ENCODE results near the gene TRAPPC10. TPM values are rescaled to one million over a fixed set of nuclear protein-coding genes. Genes with fewer than 3 reads are reported as not detected.

Gene TRAPPC10
- total RNA-seq, 1 experiment from 2014 or later = 32.9 TPM

DNA sequence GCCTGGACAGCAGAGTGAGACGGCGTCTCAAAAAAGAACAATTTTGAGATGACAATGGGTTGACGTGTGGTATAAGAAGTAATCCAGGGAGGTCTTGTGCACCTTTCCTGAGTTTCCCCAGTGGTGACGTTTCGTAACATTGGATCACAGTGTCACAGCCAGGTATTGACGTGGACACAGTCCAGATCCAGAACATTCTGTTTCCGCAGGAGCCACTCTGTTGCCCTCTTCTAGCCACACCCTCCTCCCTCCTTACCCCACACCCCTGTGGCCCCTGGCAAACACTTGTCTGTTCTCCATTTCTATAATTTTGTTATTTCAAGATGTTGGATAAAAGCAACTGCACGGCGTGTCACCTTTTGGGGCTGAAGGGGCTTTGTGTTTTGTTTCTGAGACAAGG, 6.5 kb upstream of the TRAPPC10 start:
- no peak overlapping the region for H3K27ac ChIP-seq (ENCODE audit: insufficient read length, low read depth, low read length)
- WGBS (ENCODE audit: extremely low coverage, insufficient read length, low lambda C conversion rate) = no CpG with 5 or more reads among the region's 9 CpGs

More for the DNA sequence above, 6.5 kb upstream of the TRAPPC10 start:
- Histone ChIP-seq H3K79me2 (ENCODE audit: insufficient read depth, low read length) (no peaks in the 10 kb centered on the region), H3K9me3 (ENCODE audit: control insufficient read depth, low read depth, low read length) (no peaks in the 10 kb centered on the region), H3K27me3 (ENCODE audit: insufficient read depth, low read length) (no peaks in the 10 kb centered on the region; the same call in 1 of the 2 replicates), H2BK20ac (ENCODE audit: low read depth, low read length, poor library complexity, severe bottlenecking) (no peak overlapping the region), H2BK12ac (ENCODE audit: insufficient read length, low read depth, low read length) (no peak overlapping the region), H3K4me1 (ENCODE audit: insufficient read depth, low read length) (no peaks in the 10 kb centered on the region), H3K9ac (ENCODE audit: extremely low read depth, insufficient read length, low read length) (no peak overlapping the region), H3K23me2 (ENCODE audit: insufficient read length, low read depth, low read length, poor library complexity, severe bottlenecking) (no peaks in the 10 kb centered on the region), H3K14ac (ENCODE audit: insufficient read depth, low read length) (no peak overlapping the region), H3K18ac (ENCODE audit: insufficient read length, low read depth, low read length) (no peak overlapping the region), H4K20me1 (ENCODE audit: control insufficient read depth, insufficient read depth, insufficient read length) (no peaks in the 10 kb centered on the region), H3T11ph (ENCODE audit: low read length) (no peak overlapping the region), H3K4ac (ENCODE audit: low read depth, low read length) (no peak overlapping the region), H2BK15ac (ENCODE audit: low read depth, low read length) (no peak overlapping the region), H4K8ac (replicated peaks; ENCODE audit: insufficient read length, low read depth, low read length) (no peak overlapping the region), H3K4me2 (ENCODE audit: insufficient read depth, insufficient read length, low read length) (no peak overlapping the region), H2AK5ac (ENCODE audit: insufficient read length, low read length) (no peak overlapping the region), H4K91ac (ENCODE audit: insufficient read length, low read depth, low read length) (no peak overlapping the region), H3K56ac (ENCODE audit: insufficient read length, low read depth, low read length) (no peak overlapping the region), H3K79me1 (ENCODE audit: insufficient read depth, low read depth, low read length, poor library complexity, severe bottlenecking) (no peaks in the 10 kb centered on the region), H2BK5ac (ENCODE audit: insufficient read length, low read length) (no peak overlapping the region), H2AFZ (ENCODE audit: low read length) (no peak overlapping the region), H2BK120ac (ENCODE audit: low read depth, low read length, poor library complexity, severe bottlenecking) (no peak overlapping the region), H4K5ac (ENCODE audit: insufficient read length, low read depth, low read length) (no peak overlapping the region), H3K23ac (ENCODE audit: insufficient read length, low read depth, low read length) (no peak overlapping the region)
- TF ChIP-seq, protein P1, sequence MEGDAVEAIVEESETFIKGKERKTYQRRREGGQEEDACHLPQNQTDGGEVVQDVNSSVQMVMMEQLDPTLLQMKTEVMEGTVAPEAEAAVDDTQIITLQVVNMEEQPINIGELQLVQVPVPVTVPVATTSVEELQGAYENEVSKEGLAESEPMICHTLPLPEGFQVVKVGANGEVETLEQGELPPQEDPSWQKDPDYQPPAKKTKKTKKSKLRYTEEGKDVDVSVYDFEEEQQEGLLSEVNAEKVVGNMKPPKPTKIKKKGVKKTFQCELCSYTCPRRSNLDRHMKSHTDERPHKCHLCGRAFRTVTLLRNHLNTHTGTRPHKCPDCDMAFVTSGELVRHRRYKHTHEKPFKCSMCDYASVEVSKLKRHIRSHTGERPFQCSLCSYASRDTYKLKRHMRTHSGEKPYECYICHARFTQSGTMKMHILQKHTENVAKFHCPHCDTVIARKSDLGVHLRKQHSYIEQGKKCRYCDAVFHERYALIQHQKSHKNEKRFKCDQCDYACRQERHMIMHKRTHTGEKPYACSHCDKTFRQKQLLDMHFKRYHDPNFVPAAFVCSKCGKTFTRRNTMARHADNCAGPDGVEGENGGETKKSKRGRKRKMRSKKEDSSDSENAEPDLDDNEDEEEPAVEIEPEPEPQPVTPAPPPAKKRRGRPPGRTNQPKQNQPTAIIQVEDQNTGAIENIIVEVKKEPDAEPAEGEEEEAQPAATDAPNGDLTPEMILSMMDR (conservative IDR thresholded peaks at IDR 0.05) = no peak
- Mint-ChIP-seq H3K9me3 (no peaks in the 10 kb centered on the region), H3K27ac (no peak overlapping the region), H3K4me1 (peaks cover 7% of the 10 kb centered on the region in 2 experiments), H3K4me3 (no peak overlapping the region), H3K27me3 (ENCODE audit: low read depth) (no peaks in the 10 kb centered on the region; the same call in 1 of the 2 replicates), H3K36me3 (ENCODE audit: insufficient read depth in 1 of 3, low read depth in 3 of 3) (no peaks in the 10 kb centered on the region)
- DNase-seq = no peak

Data from H9 (cell line).